GM19467 (cell line): Measurements from ENCODE around the gene MEGF8.

Experiments used
- ATAC-seq: cut with Tn5 transposase; IDR thresholded peaks from one replicate; pipeline ENCODE4 v1.9.1; 2021; ENCODE audit warnings: mild to moderate bottlenecking, moderate library complexity; ENCODE audit not compliant: unreplicated experiment

The MEGF8 gene

DNA sequence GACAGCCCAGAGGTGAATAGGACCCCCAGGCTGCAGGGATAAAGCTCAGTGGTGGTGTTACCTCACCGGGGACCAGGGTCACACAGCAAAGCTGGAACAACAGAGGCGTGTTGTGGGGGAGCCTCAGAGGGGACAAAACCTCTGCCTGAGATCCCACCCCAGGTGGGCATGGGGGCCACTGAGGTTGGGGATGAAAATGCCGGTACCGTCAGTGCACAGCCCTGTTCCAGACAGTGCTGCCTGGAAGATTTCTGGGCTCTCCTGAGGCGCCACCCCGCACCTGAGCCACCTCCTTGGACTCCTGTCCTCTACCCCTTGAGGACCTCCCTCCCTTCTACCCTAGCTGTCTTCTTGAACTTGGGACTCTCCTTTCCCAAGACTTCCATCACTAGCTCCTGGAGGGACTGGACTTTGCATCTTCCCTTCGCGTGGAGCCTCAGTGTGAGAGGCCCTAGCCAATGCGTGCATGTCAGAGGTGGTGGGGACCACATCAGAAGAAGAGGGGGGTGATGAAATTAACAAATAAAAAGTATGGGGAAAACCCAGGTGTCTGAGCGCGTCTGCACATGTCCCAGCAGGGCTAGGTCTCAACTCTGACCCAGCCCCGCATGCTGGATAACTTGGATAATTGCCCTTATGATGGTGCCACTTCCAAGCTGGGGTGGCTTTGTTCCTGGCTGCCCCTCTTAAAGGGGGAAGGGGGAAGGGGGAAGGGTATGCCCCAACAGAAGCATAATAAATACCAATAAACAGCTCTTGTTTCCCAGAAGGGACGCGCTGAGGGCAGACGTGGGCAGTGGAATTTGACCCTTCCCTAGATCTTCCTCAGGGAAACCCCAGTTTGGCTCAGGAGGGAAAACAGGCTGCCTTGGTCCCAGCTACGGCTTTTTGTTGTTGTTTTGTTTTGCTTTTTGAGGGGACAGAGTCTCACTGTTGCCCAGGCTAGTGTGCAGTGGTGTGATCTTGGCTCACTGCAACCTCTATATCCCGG, 53.1 kb downstream of the MEGF8 start:
- no peak for ATAC-seq

DNA sequence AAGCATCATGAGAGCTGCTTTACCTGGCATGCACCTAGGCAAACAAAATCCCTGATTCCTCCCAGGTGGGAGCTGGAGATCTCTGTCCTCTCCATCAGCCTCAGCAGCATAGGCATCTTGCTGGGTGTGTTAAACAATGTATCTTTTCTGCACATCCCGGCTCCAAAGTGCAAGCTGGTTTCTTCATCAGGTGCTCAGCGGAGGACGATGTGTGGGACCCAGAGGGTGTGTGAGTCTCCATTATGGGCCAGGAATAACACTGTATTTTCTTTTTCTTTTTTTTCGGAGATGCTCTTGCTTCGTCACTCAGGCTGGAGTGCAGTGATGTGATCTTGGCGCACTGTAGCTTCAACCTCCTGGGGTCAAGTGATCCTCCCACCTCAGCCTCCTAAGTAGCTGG, 54.7 kb downstream of the MEGF8 start:
- no peak for ATAC-seq

DNA sequence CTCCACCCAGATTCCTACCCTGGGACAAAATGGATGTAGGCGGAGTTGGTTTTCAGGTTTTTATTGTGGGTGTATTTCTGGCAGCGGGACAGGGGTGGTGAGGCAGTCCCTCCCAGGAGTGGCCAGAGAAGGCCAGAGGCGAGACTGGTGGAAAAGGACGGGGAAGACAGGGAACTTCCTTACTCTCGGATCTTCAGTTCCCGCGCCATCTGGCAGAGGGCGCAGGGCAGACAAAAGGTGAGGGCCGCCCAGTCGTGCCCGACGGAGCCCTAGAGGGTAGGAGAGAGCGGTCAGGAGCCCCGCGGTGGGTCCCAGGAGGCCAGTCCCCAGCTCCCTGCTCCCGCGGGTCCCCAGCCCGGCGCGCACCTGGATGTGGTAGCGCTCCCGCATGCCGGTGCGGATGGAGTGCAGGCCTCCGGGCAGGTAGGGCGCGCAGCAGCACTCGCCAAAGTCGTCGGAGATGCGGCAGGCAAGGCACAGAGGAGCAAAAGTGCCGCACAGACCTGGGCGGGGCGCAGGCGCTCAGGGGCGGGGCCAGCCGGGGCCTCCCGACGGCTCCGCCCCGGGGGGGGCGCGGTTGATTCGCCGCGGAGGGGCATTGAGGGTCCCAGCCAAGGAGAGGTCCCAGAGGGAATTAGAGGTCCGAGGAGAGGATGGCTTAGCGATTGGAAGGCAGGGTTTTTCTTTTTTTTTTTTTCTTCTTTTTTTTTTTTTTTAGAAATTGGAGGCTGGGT, 61.7 kb downstream of the MEGF8 start:
- ATAC-seq: no peak

DNA sequence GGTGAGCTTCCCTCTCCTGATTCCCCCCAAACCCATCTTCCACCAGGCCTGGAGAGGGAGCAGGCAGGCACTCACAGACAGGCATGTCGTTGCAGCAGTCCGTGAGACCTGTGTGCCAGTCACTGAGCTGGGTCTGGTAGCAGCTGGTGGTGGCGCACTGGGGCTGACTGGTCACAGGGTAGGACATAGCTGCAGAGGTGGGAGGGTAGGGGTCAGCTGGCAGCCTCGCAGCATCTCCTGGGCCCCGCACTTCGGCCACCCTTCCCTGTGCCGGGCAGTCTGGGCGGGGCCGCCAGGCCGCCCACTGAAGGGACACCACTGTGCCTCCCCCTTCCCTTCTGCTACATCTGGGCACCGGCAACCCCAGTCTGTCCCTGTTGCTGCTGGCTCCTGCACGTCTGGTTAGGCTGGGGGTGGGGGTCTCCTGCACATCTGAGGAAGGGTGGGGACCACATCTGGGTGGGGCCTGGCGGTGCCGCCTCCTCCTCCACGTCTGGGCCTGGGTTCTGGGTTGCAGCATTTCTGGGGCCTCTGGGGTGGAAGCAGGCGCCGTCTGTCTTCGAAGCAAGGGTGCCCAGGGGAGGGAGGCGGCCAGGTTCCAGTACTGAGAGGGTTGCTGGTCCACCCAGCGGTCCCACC, 63.5 kb downstream of the MEGF8 start:
- no peak for ATAC-seq

DNA sequence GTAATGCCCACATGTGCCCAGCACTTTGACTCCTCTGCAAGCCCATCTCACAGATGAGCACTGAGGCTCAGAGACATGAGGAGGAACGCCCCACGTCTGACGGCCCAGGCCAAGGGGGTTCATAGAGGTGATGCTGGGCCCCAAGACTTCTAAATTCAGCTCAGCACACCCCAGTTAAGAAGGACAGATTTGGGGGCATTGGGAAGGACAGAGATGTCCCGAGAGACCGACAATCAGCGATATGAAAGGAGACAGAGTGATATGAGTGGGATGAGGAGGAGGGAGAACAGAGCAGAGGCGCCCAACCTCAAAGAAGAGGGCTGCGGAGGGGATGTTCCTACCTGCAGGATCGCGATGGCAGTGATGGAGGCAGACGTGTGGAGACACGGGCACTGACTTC, 64.5 kb downstream of the MEGF8 start, which contains the start of gene CNFN:
Gene CNFN (minus strand): TSS at position 399 of the 400 bp plus-strand sequence. CDS start 1,260 bp downstream, outside the sequence.
- no peak for ATAC-seq

DNA sequence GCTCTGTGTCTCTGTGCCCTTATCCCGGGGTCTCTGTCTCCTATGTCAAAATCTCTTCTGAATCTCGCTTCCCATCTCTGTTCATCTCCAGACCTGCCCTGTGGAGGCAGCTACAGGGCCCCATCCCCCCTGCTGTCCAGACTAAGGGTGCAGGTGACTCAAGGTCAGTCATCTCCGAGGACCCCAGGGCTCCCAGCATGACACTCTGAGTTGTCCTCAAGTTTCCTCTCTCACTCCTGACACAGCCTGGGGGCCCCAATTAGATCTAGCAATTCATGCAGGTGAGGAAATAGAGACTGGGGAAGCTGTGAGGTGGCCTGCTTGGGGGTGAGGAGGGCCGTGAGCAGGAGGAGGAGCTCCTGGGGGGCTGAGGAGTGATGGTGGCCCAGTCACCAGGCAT, 66.7 kb downstream of the MEGF8 start:
- no peak for ATAC-seq

DNA sequence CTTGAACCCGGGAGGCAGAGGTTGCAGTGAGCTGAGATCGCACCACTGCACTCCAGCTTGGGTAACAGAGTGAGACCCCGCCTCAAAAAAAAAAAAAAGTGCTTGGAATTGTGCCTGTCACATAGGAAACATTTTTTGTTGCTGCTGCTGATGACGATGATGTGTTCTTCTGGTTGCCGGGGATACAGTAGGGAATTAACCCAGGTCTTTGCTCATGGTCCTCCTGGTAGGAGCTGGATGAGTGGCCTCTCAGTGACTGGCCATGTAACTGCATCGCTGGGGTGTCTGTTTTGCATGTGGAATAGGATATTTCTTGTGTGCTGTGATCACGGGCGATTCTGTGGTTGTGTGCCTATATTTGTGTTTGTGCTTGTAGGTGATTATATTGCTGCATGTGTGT, 69.3 kb downstream of the MEGF8 start:
- ATAC-seq: no peak

DNA sequence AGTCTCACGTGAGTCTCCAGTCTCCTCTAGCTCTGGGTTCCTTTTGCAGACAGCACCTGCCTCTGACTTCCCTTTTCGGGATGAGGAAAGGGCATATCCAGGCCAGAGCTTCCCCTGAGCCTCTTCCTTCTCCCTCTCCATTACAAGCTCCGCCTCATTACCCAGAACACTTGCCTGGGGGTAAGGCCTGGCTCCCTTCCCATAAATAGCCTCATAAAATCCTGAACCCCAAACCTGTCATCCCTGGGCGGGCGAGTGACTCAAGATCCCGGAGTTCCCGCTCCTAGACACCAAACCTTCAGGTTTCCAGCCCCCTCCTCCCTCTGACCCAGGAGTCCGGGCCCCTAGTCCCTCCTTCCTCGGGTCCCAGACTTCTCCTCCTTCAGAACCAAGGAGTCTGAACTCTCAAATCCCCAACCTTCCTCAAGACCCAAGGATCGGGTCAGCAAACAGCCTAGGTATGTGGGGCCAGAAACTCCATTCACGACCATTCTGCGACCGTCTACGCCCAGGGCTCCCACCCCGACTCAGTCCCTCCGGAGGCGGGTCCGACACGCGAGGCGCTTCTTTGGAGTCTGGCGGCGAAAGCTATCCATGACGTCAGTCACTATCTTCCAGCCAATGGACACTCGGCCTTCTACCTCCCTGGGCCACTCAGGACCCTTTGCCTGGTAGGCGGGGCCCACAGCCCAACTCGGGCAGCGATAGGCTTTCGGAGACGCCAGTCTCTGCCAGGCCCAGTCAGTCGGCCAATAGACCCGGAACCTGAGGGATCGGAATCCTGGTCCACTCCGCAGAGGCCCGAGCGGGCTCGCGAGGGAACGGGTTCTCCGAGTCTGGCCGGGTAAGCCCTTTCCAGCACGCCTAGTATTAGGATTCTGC, 71.2 kb downstream of the MEGF8 start:
- ATAC-seq: peak; percentile 96

DNA sequence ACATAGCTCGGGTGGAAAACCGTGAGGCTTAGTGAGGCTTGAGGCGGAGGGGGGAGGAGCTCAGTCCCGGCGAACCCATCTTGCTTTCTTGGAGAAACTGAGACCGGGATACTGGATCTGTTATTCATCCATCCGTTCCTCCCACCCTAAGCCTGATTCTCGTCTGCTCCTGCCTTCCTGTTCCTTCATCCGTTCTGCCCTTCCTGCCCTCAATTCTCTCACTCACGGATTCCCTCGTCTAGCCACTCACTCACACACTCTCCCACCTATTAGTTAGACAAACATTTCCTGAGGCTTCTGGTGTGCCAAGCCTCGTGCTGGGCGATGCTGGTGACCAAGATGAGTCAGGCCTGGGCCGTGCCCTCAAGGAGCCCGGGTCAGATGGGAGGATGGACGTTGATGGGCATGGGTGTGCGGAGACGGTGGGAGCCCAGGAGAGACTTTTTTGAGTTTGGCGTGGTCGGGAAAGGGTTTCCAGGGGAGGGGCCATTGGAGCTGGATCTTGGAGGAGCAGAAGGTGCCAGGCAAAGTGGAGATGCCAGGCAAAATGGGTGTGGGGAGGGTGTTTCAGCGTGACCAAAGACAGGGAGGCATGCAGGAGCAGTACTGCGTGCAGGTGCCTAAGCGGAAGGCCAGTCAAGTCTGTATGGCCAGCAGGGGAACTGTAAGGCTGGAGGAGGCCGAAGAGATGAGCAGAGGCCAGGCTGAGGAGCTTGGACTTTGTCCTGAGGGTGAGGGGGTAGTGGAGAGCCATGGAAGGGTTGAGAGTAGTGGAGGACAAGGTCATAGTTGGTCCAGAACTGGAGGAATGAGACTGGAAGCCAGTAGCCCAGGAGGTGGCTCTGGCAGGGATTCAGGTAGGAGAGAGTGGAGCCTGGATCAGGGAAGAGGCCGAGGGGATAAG, 72.1 kb downstream of the MEGF8 start:
- ATAC-seq: no peak

DNA sequence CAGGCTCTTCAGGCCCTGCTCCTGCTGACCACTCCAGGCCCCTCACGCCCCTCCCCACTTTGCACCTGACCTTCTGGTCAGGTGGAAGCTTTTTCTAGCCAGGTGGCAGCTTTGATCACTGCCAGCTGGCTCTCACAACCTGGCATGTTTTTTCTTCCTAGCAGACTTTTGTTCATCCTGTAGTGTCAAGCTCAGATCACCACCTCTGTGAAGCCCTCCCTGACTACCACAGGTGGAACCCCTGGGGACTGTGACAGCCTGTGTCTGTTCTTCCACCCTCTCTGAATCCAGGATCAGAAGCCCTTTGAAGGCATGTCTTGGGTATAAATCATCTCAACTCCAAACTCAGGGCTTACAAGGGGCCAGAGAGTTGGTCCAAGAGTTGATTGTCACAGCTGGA, 75.0 kb downstream of the MEGF8 start:
- ATAC-seq: no peak

DNA sequence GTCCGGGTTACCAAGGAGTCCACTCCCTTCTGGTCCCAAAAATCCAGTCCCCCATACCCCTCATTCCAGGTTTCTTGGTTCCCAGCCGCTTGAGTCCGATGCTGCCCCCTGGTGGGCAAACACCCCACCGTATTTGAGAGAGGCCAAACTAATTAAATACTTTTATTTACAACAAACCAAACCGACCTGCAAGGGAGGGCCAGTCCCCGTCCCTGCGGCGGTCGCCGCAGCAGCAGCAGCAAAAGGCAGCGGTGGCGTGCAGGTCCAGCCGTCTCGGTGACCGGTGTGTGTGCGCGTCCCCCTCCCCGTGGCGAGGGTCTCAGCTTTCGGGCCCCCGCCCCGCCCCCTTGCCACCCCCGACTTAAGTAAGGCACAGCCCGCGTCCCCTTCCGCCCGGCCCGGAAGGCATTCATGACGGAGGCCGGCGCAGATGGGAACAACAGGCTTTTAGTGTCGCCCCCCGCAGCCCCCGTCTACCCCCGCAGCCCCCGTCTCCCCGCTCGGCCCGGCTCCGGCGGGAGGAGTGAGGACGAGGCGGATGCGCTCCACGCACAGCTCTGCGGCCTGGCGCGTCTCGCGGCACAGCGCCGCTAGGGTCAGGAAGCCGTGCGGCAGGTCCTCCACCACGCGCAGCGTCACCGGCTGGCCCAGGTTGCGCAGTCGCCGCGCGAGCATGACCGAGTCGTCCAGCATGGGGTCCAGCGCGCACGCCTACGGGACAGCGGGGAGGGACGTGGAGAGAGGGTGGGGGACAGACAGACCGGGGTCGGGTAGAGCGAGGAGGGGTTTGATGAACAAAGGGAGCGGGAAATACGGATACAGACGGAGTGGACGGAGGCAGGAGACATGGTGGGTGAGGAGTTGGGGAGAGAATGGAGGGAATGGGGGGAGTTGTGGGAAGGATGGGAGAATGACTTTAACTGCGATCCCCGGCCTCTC, 76.2 kb downstream of the MEGF8 start:
- ATAC-seq: no peak

DNA sequence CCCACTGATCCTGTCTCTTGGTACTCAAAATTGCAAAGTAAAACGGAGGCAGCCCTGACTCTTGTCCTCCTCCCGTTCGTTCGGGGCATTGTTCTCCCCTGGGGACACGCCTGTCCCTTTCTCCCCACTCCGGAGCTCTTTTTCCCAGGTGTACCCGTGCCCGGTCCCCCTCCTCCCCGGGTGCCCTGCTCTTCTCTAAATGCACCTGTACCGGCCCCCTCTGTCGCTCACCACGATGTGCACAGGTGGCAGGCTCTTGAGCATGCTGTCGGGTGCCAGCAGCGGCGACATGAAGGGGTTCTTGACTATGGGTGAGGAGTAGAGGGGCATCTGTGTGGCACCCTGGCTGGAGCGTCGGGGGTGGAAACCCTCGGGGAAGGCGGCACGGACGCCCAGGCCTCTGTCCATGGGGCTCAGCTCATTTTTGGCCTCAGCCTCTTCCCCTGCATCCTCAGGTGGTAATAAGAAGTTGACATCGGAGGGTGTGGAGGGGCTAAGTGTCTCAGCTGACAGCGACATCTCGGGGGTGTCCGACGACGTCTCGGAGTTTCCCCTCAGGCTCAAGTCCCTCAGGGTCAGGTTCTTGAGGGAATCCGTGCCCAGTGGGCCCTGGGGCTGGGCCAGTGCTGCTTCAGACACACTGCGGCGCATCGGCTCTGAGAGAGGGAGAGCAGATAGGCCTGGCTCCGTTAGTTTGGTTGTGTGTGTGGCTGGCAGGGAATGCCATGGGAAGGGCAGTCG, 77.1 kb downstream of the MEGF8 start:
- no peak for ATAC-seq

DNA sequence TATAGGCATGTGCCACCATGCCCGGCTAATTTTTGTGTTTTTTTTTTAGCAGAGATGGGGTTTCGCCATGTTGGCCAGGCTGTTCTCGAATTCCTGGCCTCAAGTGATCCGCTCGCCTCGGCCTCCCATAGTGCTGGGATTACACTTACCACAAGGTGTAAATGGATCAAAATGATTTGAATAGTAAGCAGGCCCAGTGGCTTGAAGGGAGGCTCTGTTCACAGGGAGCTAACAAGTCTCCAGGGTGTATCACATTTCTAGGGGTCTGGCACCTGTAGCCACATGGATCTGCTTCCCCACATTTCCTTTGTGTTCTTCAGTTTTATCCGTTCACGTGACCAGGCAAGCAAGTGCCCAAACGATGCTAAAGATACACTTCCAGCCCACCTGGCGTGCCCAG, 78.2 kb downstream of the MEGF8 start:
- ATAC-seq: no peak

DNA sequence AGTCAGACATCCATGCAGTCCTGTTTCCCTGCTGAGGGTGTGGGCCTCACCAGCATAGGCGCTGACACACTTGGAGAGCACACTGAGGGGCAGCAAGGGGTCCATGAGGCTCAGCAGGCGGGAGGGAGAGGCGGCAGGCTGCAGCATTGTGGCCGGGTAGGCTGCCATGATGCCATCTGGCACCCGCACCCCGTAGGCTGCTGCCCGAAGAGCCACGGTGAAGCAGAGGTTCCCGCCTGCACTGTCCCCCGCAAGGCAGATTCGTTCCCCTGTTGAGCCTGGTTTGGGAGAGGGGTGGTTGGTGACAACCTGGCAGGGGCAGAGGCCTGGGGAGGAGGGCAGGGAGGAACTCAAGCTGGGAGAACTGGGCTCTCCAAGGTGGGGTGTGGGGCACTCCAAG, 80.7 kb downstream of the MEGF8 start:
- no peak for ATAC-seq

DNA sequence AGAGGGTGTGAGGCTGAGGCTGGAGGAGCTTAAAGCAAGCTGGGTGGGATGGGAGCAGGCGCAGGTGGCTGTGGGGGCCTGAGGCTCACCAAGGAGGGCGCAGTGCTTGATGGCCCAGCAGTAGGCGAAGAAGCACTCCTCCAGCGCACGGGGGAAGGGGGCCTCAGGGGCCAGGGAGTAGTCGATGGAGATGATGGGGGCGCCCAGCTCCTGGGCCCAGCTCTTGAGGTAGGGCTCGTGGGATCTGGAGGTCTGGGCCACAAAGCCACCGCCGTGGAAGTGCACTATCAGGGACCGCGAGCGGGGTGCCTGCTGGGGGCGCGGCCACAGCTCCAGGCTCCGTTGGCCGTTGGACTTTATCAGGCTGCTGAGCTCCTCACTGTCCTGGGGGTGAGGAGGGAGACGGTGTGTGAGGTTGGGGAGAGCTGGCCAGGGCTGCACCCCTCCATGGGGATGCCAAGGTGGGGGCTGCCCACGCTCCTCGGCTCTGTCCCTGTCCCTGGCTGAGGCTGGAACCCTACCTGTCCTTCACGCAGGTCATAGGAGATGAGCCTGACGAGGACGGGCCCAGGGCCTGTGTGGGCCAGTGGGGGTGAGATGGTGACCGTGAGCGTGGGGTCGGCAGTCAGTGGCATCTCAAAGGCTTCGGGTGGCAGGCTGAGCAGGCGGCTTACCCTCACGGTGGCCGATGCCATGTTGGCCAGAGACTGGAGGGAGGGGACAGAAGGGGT, 81.8 kb downstream of the MEGF8 start:
- ATAC-seq: no peak

DNA sequence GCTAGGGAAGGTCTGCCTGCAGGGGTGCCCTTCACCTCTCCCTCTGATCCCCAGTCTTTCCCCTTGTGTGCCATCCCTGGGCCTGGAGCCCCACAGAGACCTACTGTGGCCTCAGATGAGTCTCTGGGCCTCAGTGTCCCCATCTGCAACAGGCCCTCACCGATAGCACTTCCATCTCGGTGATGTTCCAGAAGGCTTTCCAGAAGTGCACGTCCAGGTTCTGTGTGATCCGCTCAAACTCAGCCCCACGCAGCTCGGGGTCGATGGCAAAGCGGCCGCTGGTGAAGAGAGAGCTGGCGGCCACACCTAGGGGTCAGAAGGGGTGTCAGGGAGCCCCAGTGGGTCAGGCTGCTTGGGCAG, 82.4 kb downstream of the MEGF8 start:
- ATAC-seq: no peak

DNA sequence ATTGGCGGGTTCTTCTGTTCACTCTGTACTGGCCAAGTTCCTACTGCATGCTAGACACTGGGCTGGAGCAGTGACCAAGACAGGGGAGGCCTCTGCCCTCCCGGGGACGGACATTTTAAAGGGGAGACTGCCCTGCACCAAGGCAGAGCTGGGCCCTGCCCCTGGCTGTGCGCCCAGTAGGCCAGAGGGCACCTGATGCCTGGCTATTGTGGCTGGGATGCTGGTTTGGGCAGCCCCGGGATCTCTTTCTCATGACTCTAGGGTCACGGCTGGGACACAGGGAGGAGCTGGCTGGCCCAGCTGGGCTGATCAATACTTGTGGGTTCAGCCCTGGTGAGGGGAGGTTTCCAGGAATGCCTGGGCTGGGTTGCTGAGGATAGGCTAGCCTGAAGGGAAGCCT, 84.0 kb downstream of the MEGF8 start:
- ATAC-seq: no peak
